Body of pancreas (tissue), 4 donors: Measurements from ENCODE around the gene EIF2AK3. TPM values are rescaled to one million over a fixed set of nuclear protein-coding genes. Genes with fewer than 3 reads are reported as not detected.

Source experiments
- ATAC-seq: fragments of 150-250 bp; one replicate; pipeline ENCODE4 v1.9.1; 2016
- DNase-seq, 4 donors: peaks; one replicate each; pipeline ENCODE4 v3.0.0-alpha.2; 2019
- H3K27ac ChIP-seq, 4 donors: fragments of 200-600 bp; sonication (generic); 1 replicate in 3 of 4; 2 replicates in 1 of 4; pipeline versions ENCODE4 v1.5.1 to v1.6.1; 2016 to 2019; ENCODE audit warnings: mild to moderate bottlenecking in 1 of 4, mixed read lengths in 1 of 4, moderate library complexity in 1 of 4
- H3K27me3 ChIP-seq, 2 donors: fragments of 200-600 bp; sonication (generic); one replicate each; pipeline ENCODE4 v1.6.0; 2016; ENCODE audit warnings: mild to moderate bottlenecking in 1 of 2
- H3K36me3 ChIP-seq, 2 donors: fragments of 200-600 bp; sonication (generic); replicated peaks in 1 of 2; 2 replicates each; pipeline ENCODE4 v1.5.1; 2016; ENCODE audit warnings: low read depth in 2 of 2; ENCODE audit not compliant: insufficient read depth in 1 of 2
- H3K4me1 ChIP-seq: fragments of 200-600 bp; sonication (generic); one replicate; pipeline ENCODE4 v1.6.0; 2016
- H3K4me3 ChIP-seq, 2 donors: fragments of 200-600 bp; sonication (generic); 1 replicate in 1 of 2; 2 replicates in 1 of 2; pipeline ENCODE4 v1.5.1; 2016 to 2019
- H3K9me3 ChIP-seq, 3 donors: fragments of 200-600 bp; sonication (generic); 1 replicate in 2 of 3; 2 replicates in 1 of 3; pipeline ENCODE4 v1.5.1; 2016
- CTCF ChIP-seq, 7 experiments: fragments of 450-650 bp in 4 of 7; fragments of 200-600 bp in 3 of 7; sonication (generic) in 3 of 7; IDR thresholded peaks; one replicate each; pipeline ENCODE4 v1.5.1; 2016 to 2019; ENCODE audit warnings: antibody characterized with exemption in 7 of 7
- POLR2A ChIP-seq, 3 donors: fragments of 450-650 bp; IDR thresholded peaks; one replicate each; pipeline ENCODE4 v1.6.1; 2016; ENCODE audit warnings: antibody characterized with exemption in 3 of 3, mild to moderate bottlenecking in 2 of 3
- WGBS, 2 donors: methylation state at CpG; one replicate each; pipeline ENCODE4 v1.1.5; 2017; 5-methylcytosine and 5-hydroxymethylcytosine counted together
- intact Hi-C: fragments of 100-400 bp; cut with DNase I; formaldehyde crosslinking; loops from one replicate; pipeline ENCODE4 v1.15.1; 2023
- total RNA-seq, 2 donors: library from RNA; depleted of rRNA; stranded (reverse); fragments of >200 nt; gene quantifications; one replicate each; pipeline ENCODE4 v1.1.0, GENCODE V29; 2016

Gene EIF2AK3
- total RNA-seq, 2 donors from 2014 or later, result 42.5 to 43.6 TPM

- Histone ChIP-seq H3K27me3 (no peaks in the 10 kb centered on the region), H3K4me3 (no peak overlapping the region), H3K36me3 (peaks cover 0 to 28% of the 10 kb centered on the region in 2 donors), H3K9me3 (no peaks in the 10 kb centered on the region), H3K27ac (no peak overlapping the region), H3K4me1 (no peaks in the 10 kb centered on the region)
- DNase-seq, result no peak
- WGBS, 2 donors, result 86 to 88% methylated on average over 2 of the region's 2 CpGs
- TF ChIP-seq POLR2A (IDR thresholded peaks at IDR 0.05), result no peak
- no peak for TF ChIP-seq CTCF (IDR thresholded peaks at IDR 0.05)
- intact Hi-C loops, result no loop called here
- ATAC-seq, result no peak
Observed at GRCh38 chr2:88564402-88564801, 62.9 kb downstream of the EIF2AK3 start.

GRCh38 chr2:88563129-88563528, 64.1 kb downstream of the EIF2AK3 start:
- H3K27me3 ChIP-seq, result no peaks in the 10 kb centered on the region
- H3K27ac ChIP-seq, result no peak overlapping the region
- WGBS, 2 donors, result 53 to 66% methylated on average over 2 of the region's 2 CpGs
- TF ChIP-seq CTCF (IDR thresholded peaks at IDR 0.05) (no peak), POLR2A (IDR thresholded peaks at IDR 0.05) (no peak)
- H3K4me1 ChIP-seq, result no peaks in the 10 kb centered on the region
- intact Hi-C loops, result no loop called here
- H3K9me3 ChIP-seq, result no peaks in the 10 kb centered on the region
- peaks cover 0 to 27% of the 10 kb centered on the region in 2 donors for H3K36me3 ChIP-seq
- no peak overlapping the region for H3K4me3 ChIP-seq
- DNase-seq, result no peak
- ATAC-seq, result no peak

- ATAC-seq, result no peak
- H3K4me3 ChIP-seq, result no peak overlapping the region
- peaks cover 0 to 33% of the 10 kb centered on the region in 2 donors for H3K36me3 ChIP-seq
- no peak overlapping the region for H3K27ac ChIP-seq
- H3K27me3 ChIP-seq, result no peaks in the 10 kb centered on the region
- DNase-seq, result no peak
- no peaks in the 10 kb centered on the region for H3K4me1 ChIP-seq
- TF ChIP-seq CTCF (IDR thresholded peaks at IDR 0.05) (no peak), POLR2A (IDR thresholded peaks at IDR 0.05) (no peak)
- no peaks in the 10 kb centered on the region for H3K9me3 ChIP-seq
- WGBS, 2 donors, result 98 to 100% methylated on average over 3 of the region's 3 CpGs
- intact Hi-C loops, result no loop called here
Observed at GRCh38 chr2:88561646-88562388, 65.4 kb downstream of the EIF2AK3 start.

- 74 to 77% methylated on average over 3 of the region's 3 CpGs for WGBS, 2 donors
- Histone ChIP-seq H3K4me1 (no peaks in the 10 kb centered on the region), H3K9me3 (no peaks in the 10 kb centered on the region), H3K36me3 (peaks cover 0 to 36% of the 10 kb centered on the region in 2 donors), H3K27me3 (no peaks in the 10 kb centered on the region), H3K4me3 (no peak overlapping the region), H3K27ac (no peak overlapping the region)
- intact Hi-C loops, result no loop called here
- ATAC-seq (no peak), DNase-seq (no peak)
- no peak for TF ChIP-seq POLR2A (IDR thresholded peaks at IDR 0.05)
- TF ChIP-seq CTCF (IDR thresholded peaks at IDR 0.05), result no peak
Observed at GRCh38 chr2:88560619-88561307, 66.5 kb downstream of the EIF2AK3 start.
